Measurements from ENCODE around the gene TGFBRAP1.
A peak's percentile ranks its signal among the peaks of the same experiment; 100 is the strongest.

TGFBRAP1 gene

GRCh38 chr2:105307146-105307545 is 22.4 kb downstream of the TGFBRAP1 start:
- H3K4me3 Mint-ChIP-seq, result no peak overlapping the region
- no peaks in the 10 kb centered on the region for H3K4me1 Mint-ChIP-seq
- no peaks in the 10 kb centered on the region for H3K27me3 Mint-ChIP-seq (ENCODE audit: low read depth)
- H3K9me3 Mint-ChIP-seq, result no peaks in the 10 kb centered on the region
- H3K36me3 Mint-ChIP-seq (ENCODE audit: low read depth), result peaks cover 21% of the 10 kb centered on the region
- no peak overlapping the region for H3K27ac Mint-ChIP-seq
- TF ChIP-seq, protein P1, sequence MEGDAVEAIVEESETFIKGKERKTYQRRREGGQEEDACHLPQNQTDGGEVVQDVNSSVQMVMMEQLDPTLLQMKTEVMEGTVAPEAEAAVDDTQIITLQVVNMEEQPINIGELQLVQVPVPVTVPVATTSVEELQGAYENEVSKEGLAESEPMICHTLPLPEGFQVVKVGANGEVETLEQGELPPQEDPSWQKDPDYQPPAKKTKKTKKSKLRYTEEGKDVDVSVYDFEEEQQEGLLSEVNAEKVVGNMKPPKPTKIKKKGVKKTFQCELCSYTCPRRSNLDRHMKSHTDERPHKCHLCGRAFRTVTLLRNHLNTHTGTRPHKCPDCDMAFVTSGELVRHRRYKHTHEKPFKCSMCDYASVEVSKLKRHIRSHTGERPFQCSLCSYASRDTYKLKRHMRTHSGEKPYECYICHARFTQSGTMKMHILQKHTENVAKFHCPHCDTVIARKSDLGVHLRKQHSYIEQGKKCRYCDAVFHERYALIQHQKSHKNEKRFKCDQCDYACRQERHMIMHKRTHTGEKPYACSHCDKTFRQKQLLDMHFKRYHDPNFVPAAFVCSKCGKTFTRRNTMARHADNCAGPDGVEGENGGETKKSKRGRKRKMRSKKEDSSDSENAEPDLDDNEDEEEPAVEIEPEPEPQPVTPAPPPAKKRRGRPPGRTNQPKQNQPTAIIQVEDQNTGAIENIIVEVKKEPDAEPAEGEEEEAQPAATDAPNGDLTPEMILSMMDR (IDR thresholded peaks at IDR 0.05; ENCODE audit: unreplicated experiment in 3 of 3), result no peak

- Mint-ChIP-seq H3K27ac (no peak overlapping the region), H3K27me3 (ENCODE audit: low read depth) (no peaks in the 10 kb centered on the region), H3K4me3 (no peak overlapping the region), H3K36me3 (ENCODE audit: low read depth) (peaks cover 21% of the 10 kb centered on the region), H3K9me3 (no peaks in the 10 kb centered on the region), H3K4me1 (peaks cover 8% of the 10 kb centered on the region)
- TF ChIP-seq, protein P1 (IDR thresholded peaks at IDR 0.05; ENCODE audit: unreplicated experiment in 3 of 3), result no peak
Measured at GRCh38 chr2:105301646-105302045, 27.9 kb downstream of the TGFBRAP1 start.

GRCh38 chr2:105299290-105299689 is 30.2 kb downstream of the TGFBRAP1 start:
- Mint-ChIP-seq H3K36me3 (ENCODE audit: low read depth) (peaks cover 22% of the 10 kb centered on the region), H3K9me3 (no peaks in the 10 kb centered on the region), H3K27me3 (ENCODE audit: low read depth) (no peaks in the 10 kb centered on the region), H3K4me3 (no peak overlapping the region), H3K4me1 (peaks cover 18% of the 10 kb centered on the region), H3K27ac (no peak overlapping the region)
- TF ChIP-seq, protein P1 (IDR thresholded peaks at IDR 0.05; ENCODE audit: unreplicated experiment in 3 of 3), result no peak

- H3K36me3 Mint-ChIP-seq (ENCODE audit: low read depth), result peaks cover 26% of the 10 kb centered on the region
- H3K27me3 Mint-ChIP-seq (ENCODE audit: low read depth), result no peaks in the 10 kb centered on the region
- peaks cover 30% of the 10 kb centered on the region for H3K4me1 Mint-ChIP-seq
Measured at GRCh38 chr2:105298017-105298416, 31.5 kb downstream of the TGFBRAP1 start.

DNA sequence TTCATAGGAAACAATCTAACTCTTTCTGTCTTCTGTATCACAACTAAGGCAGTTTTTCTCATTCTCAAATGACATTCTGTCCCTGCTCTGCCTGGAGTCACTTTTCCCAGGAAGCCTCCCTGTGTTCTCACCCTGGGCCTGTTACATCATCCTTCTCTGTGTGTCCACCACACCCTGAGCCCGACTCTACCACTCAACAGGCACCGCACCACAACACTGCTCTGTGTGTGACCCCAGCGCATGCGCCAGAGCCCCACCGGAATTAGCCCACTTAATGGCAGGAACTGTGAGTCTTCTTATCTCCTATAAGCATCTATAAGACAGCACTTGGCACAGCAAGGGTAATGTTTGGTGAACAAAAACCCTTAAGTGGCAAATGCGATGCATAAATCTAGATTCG is 32.3 kb downstream of the TGFBRAP1 start:
- no peak overlapping the region for H3K4me3 Mint-ChIP-seq
- H3K36me3 Mint-ChIP-seq (ENCODE audit: low read depth), result peaks cover 26% of the 10 kb centered on the region
- H3K27me3 Mint-ChIP-seq (ENCODE audit: low read depth), result no peaks in the 10 kb centered on the region
- no peaks in the 10 kb centered on the region for H3K9me3 Mint-ChIP-seq
- TF ChIP-seq, protein P1 (IDR thresholded peaks at IDR 0.05; ENCODE audit: unreplicated experiment in 3 of 3), result no peak
- H3K27ac Mint-ChIP-seq, result peak overlapping the region in 2 of 3 experiments; percentile 1 to 56
- peaks cover 38% of the 10 kb centered on the region for H3K4me1 Mint-ChIP-seq

More at GRCh38 chr2:105298017-105298416, 31.5 kb downstream of the TGFBRAP1 start:
- no peak overlapping the region for H3K27ac Mint-ChIP-seq
- TF ChIP-seq, protein P1 (IDR thresholded peaks at IDR 0.05; ENCODE audit: unreplicated experiment in 3 of 3), result no peak
- H3K4me3 Mint-ChIP-seq, result no peak overlapping the region
- H3K9me3 Mint-ChIP-seq, result no peaks in the 10 kb centered on the region

DNA sequence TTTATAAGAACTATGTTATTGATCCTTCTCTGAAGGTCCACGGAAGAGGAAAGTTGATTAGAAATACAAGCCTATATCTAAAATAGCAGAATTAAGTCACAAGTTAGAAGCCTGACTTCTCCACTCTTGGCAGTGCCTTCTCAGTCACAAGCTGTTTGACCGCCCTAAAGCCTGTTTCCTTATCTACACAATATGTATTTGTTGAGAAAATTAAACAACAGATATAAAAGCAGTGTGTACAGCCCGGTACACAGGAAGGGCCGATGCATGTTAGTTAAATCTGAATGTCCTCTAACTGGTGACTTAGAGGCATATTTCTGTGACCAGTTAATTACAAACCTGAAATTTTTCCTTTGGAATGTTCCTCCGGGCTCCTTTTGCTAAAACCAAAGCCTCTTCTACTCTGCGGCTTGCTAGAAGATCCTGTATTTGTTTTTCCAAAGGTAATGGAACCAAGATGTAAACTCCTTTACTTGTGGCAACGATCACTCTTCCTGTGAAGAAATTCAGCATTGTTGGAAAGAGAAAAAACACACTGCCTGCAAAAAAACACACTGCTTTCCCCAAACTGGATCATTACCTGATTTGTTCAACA is 33.4 kb downstream of the TGFBRAP1 start:
- peak overlapping the region in 1 of 3 experiments; percentile 37 for H3K27ac Mint-ChIP-seq
- TF ChIP-seq, protein P1 (IDR thresholded peaks at IDR 0.05; ENCODE audit: unreplicated experiment in 3 of 3), result no peak
- H3K27me3 Mint-ChIP-seq (ENCODE audit: low read depth), result no peaks in the 10 kb centered on the region
- H3K36me3 Mint-ChIP-seq (ENCODE audit: low read depth), result peaks cover 33% of the 10 kb centered on the region
- peaks cover 48% of the 10 kb centered on the region for H3K4me1 Mint-ChIP-seq
- no peaks in the 10 kb centered on the region for H3K9me3 Mint-ChIP-seq
- H3K4me3 Mint-ChIP-seq, result no peak overlapping the region

All from nephron (organoid).